ENCODE results near the gene PYCR2. TPM values are rescaled to one million over a fixed set of nuclear protein-coding genes. Genes with fewer than 3 reads are reported as not detected.

The PYCR2 gene
- total RNA-seq (2014; rRNA removed) (57.7 and 69.0 TPM in 2 replicates), Bru-seq, nascent RNA (percentile 86 among the genes with signal in this experiment), BruChase-seq, experiment 1, labeled RNA remaining after a 6-hour chase (percentile 94 among the genes with signal in this experiment), BruChase-seq, experiment 2, labeled RNA remaining after a 2-hour chase (percentile 94 among the genes with signal in this experiment)
- long read RNA-seq, transcript PYCR2-201 (7 exons, 1,689 nt) = major isoform, 131 of 175 reads
- long read RNA-seq, partial matches to known transcripts = 25 of 175 reads
- long read RNA-seq, other reads (novel, unspliced or antisense) = 18 of 175 reads

DNA sequence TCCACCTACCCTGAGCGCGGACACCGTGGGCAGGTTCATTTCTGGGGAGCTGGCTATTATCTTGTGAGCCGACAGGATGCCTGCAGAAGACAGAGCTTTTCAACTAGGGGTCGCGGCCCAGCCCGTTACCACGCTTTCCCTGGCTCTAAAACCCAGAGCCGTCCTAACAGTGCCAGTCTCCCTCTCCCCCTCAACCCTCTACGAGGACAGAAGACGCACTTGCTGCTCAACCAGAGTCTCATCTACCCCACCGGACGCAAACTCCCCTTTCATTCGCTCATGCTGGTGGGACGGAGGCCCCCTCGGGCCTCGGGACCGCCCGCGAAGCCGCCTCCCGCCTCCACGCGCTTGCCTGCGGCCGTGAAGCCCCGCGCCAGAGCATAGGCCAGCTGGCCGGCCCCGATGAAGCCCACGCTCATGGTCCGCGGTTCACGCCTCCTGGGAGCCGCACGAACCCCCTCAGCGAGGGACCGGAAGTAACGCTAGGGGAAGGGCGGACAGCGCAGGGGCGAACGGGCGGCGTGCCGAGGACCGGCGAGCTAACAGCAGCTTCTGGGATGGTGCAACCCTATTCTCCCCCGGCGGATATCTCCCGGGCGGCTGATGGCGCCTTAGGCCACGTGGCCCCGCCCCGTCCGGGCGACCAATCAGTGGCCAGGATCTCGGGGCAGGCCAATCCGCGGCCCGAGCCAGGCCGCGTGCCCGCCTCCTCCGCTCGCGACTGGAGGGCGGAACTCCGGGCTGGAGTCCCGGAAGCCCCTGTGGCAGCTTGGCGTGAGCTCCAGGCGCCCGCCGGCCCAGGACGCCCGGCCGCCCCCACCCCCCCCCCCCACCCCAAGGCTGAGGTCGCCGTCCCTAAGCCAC is at the start of gene PYCR2:
TSS of gene PYCR2 (minus strand) at position 559 of the 864 bp plus-strand sequence. CDS start at position 419, 140 bp downstream.
- H4K20me1 ChIP-seq (ENCODE audit: low read length) = peaks cover 3% of the 10 kb centered on the region; the same call in 1 of the 2 replicates
- TF ChIP-seq EZH2phosphoT487 (IDR thresholded peaks at IDR 0.05; ENCODE audit: borderline replicate concordance, low read length) = no peak
- TF ChIP-seq EZH2 (IDR thresholded peaks at IDR 0.05; ENCODE audit: low read length, unreplicated experiment) = no peak
- no peaks in the 10 kb centered on the region for H3F3A ChIP-seq (ENCODE audit: low read length, unreplicated experiment)
- ATAC-seq (peak; percentile 91), DNase-seq (peak; percentile 99)
- H3K4me1 ChIP-seq (ENCODE audit: insufficient read depth, low read length) = peaks cover 46% of the 10 kb centered on the region
- peak within 1 kb of the TSS; percentile 89 for H3K4me3 ChIP-seq (ENCODE audit: low read length)
- CTCF ChIA-PET = interaction anchor here (0.6 to 0.8 kb wide), 2 partner anchors 27 to 49 kb away, joined by 3 to 4 read pairs; no protein-coding TSS in a partner anchor
- H3K36me3 ChIP-seq (ENCODE audit: low read depth, low read length) = peaks cover 5% of the 10 kb centered on the region; the same call in 1 of the 2 replicates
- H3K9ac ChIP-seq (ENCODE audit: low read length) = peak within 1 kb of the TSS; percentile 95
- POLR2A ChIA-PET (ENCODE audit: unreplicated experiment) = interaction anchor here (0.5 to 1.5 kb wide), 7 partner anchors 21 to 1015 kb away, joined by 3 to 14 read pairs (median 5); partner anchors contain the start of genes H3-3A and TMEM63A
- H3K27ac ChIP-seq (ENCODE audit: low read length) = peak within 1 kb of the TSS; percentile 72
- H3K4me2 ChIP-seq (ENCODE audit: low read length) = peak within 1 kb of the TSS; percentile 85
- no peaks in the 10 kb centered on the region for H3K9me2 ChIP-seq (replicated peaks; ENCODE audit: low read length)
- H3K9me3 ChIP-seq (ENCODE audit: low read length) = no peaks in the 10 kb centered on the region
- BruUV-seq (replicated peaks) = TSS peak; percentile 72
- intact Hi-C loops (cut with micrococcal nuclease) = loop anchor here (1.0 kb wide), 1 partner anchor 53 kb away; no protein-coding TSS in a partner anchor
- peak within 1 kb of the TSS; percentile 77 for H2AFZ ChIP-seq (ENCODE audit: low read length)
- H3K79me2 ChIP-seq (ENCODE audit: low read length) = peaks cover 28% of the 10 kb centered on the region
- H3K27me3 ChIP-seq (ENCODE audit: low read length) = no peaks in the 10 kb centered on the region

DNA sequence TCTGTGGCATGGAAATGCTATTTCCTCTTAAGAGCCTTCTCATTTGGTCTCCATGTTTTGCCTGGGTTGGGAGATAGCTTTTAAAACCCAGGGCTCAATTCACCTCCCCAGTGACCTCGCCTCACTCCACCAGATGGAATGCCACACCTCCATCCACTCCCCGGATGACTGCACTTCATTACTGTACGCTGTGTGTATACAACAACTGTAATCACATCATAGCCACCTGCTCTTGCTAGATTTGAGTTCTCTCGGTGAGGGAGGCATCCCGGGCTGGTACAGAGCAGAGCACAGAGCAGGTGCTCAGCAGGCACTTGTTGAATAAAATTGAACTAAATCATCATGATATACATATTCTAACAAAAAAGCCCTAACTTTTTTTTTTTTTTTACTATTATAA is 49.1 kb upstream of the PYCR2 start:
- Histone ChIP-seq H3K9me3 (ENCODE audit: low read length) (no peaks in the 10 kb centered on the region), H3K79me2 (ENCODE audit: low read length) (no peaks in the 10 kb centered on the region), H3F3A (ENCODE audit: low read length, unreplicated experiment) (no peaks in the 10 kb centered on the region), H3K9me2 (replicated peaks; ENCODE audit: low read length) (no peaks in the 10 kb centered on the region), H3K9ac (ENCODE audit: low read length) (no peak overlapping the region), H3K36me3 (ENCODE audit: low read depth, low read length) (no peaks in the 10 kb centered on the region), H3K4me2 (ENCODE audit: low read length) (no peak overlapping the region), H4K20me1 (ENCODE audit: low read length) (no peaks in the 10 kb centered on the region), H3K4me1 (ENCODE audit: insufficient read depth, low read length) (peaks cover 3% of the 10 kb centered on the region; the same call in 1 of the 2 replicates), H2AFZ (ENCODE audit: low read length) (no peak overlapping the region), H3K27ac (ENCODE audit: low read length) (no peak overlapping the region), H3K4me3 (ENCODE audit: low read length) (no peak overlapping the region), H3K27me3 (ENCODE audit: low read length) (no peaks in the 10 kb centered on the region)
- POLR2A ChIA-PET (ENCODE audit: unreplicated experiment) = no interaction called here
- DNase-seq (peak; percentile 49), ATAC-seq (peak; percentile 60)
- TF ChIP-seq, protein P1, sequence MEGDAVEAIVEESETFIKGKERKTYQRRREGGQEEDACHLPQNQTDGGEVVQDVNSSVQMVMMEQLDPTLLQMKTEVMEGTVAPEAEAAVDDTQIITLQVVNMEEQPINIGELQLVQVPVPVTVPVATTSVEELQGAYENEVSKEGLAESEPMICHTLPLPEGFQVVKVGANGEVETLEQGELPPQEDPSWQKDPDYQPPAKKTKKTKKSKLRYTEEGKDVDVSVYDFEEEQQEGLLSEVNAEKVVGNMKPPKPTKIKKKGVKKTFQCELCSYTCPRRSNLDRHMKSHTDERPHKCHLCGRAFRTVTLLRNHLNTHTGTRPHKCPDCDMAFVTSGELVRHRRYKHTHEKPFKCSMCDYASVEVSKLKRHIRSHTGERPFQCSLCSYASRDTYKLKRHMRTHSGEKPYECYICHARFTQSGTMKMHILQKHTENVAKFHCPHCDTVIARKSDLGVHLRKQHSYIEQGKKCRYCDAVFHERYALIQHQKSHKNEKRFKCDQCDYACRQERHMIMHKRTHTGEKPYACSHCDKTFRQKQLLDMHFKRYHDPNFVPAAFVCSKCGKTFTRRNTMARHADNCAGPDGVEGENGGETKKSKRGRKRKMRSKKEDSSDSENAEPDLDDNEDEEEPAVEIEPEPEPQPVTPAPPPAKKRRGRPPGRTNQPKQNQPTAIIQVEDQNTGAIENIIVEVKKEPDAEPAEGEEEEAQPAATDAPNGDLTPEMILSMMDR (conservative IDR thresholded peaks at IDR 0.05; ENCODE audit: low read depth, low read length) = no peak
- TF ChIP-seq EZH2phosphoT487 (IDR thresholded peaks at IDR 0.05; ENCODE audit: borderline replicate concordance, low read length) = no peak
- TF ChIP-seq EZH2 (IDR thresholded peaks at IDR 0.05; ENCODE audit: low read length, unreplicated experiment) = no peak
- intact Hi-C loops (cut with micrococcal nuclease) = loop anchor here (10.0 kb wide), 1 partner anchor 648 kb away; no protein-coding TSS in a partner anchor
- BruUV-seq (replicated peaks) = no TSS peak
- CTCF ChIA-PET = interaction anchor here (0.6 kb wide), 1 partner anchor 102 kb away, joined by 5 read pairs; no protein-coding TSS in a partner anchor

All from PC-3 (cell line).